Body of pancreas (tissue), 4 donors: ENCODE data around the gene GSTK1.

ENCODE experiments used
- CTCF ChIP-seq, 7 experiments: fragments of 450-650 bp in 4 of 7; fragments of 200-600 bp in 3 of 7; sonication (generic) in 3 of 7; IDR thresholded peaks; one replicate each; pipeline ENCODE4 v1.5.1; 2016 to 2019; ENCODE audit warnings: antibody characterized with exemption in 7 of 7
- POLR2A ChIP-seq, 3 donors: fragments of 450-650 bp; IDR thresholded peaks; one replicate each; pipeline ENCODE4 v1.6.1; 2016; ENCODE audit warnings: antibody characterized with exemption in 3 of 3, mild to moderate bottlenecking in 2 of 3

DNA sequence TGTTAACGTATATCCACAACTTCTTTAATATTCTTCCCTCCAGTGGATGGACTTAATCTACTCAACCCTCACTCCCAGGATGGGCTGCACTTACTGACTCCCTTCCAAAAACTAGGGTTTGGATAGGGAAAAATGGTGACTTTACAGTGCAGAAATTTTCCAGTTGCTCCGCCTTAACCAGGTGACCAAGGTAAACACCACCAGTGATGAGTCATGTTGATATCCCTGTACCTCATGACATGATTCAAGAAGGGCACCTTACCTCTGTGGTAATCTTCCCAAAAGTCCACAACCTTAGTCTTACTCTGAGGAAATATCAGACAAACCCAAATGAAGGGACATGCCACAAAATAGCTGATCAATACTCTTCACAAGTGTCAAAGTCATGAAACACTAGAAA is 3.5 kb upstream of the GSTK1 start:
- no peak for TF ChIP-seq CTCF (IDR thresholded peaks at IDR 0.05)
- TF ChIP-seq POLR2A (IDR thresholded peaks at IDR 0.05), result no peak
